HG03064 (cell line): Measurements from ENCODE around the gene ST8SIA1.

ENCODE experiments used
- ATAC-seq: cut with Tn5 transposase; IDR thresholded peaks from one replicate; pipeline ENCODE4 v1.9.1; 2021; ENCODE audit warnings: low read depth; ENCODE audit not compliant: unreplicated experiment

The ST8SIA1 gene

GRCh38 chr12:22332202-22332601 is 2.3 kb downstream of the ST8SIA1 start:
- ATAC-seq, result no peak

DNA sequence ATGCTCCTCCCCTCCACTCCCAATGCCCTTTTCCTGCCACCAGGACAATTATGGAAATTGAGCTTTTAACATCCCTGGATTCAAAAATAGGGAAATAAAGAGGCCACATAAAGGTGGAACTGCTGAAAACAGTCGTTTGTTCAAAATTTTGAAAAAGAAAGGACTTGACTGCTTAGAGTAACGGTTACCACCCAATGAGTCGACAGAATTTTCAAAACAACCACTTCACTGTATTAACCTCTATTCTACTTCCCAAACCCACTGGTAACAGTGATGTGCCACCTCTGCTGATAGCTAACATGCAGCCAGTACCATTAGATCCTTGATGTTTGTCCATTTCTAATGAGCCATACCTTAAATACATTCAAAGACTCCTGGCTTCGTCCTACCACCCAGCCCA is 4.9 kb downstream of the ST8SIA1 start:
- ATAC-seq, result no peak

DNA sequence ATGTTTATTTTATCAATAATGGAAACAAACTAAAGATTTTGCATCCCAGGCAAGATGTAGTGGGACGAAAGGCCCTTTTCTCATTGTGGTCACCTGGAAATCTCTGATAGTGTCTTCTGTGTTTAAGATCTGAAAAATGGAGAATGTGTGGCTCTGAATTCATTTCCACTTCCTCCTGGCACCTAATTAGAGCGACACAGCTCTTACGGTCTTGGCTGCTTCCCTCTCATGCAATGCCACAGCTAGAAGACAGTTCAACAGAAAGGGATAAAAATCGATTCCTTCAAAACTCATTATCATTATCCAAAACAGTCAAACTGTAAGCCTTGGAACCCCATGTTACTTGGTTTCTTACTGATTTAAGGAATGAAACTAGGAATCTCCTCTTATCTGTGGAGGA is 9.3 kb downstream of the ST8SIA1 start:
- ATAC-seq, result no peak

GRCh38 chr12:22322091-22322490 is 12.4 kb downstream of the ST8SIA1 start:
- ATAC-seq, result no peak

- ATAC-seq, result no peak
Measured at GRCh38 chr12:22321638-22322037, 12.9 kb downstream of the ST8SIA1 start.

- ATAC-seq, result no peak
Measured at GRCh38 chr12:22321018-22321605, 13.4 kb downstream of the ST8SIA1 start.

- ATAC-seq, result no peak
Measured at GRCh38 chr12:22318108-22318737, 16.3 kb downstream of the ST8SIA1 start.

GRCh38 chr12:22313963-22314330 is 20.6 kb downstream of the ST8SIA1 start:
- ATAC-seq, result no peak

DNA sequence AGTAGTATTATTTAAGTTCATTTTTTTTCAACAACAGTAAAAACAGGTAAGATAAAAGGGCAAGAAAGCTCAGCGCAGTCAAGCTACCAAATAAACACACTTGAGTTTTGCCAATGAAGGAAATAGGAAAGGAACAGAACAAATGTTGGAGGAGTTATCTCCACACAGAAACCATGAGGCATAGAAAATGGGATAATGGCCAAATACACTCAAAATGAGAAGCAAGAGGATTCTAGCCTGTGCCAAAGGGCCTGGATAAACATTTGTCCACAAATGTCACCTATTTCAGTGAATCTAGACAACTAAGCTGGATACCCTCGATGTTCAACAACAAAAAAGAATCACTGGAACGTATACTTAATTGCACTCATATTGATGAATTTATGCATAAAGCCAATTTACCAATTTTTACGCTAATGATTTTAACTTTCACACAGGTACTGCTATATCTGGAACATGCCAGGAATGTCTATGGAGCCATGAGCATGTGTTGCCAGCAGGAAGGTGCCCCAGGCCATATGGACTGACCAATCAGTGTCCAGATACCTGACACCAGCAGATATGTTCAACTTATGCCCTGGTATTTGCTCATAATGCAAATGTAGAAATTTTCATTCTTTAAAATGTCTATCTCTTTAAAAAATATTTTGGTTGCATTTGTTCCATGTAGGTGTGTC is 21.1 kb downstream of the ST8SIA1 start:
- ATAC-seq, result no peak

GRCh38 chr12:22312336-22312735 is 22.2 kb downstream of the ST8SIA1 start:
- no peak for ATAC-seq

DNA sequence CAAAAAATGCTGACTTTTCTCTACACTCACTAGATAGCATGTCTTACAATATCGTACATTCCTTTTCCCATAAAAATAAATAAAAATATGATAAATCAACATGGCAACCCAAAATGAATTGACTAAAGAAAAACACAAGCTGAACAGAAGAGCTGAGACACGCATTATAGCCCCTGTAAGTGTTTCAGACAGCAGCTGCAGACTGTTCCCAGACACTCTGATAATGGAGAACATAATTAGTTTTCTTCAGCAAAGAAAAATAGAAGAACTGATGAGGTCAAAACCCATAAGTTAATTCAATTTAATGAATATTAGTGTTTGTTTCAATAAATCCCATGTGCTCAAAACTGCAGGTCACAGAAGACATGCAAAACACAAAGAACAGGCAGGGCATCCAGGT is 23.8 kb downstream of the ST8SIA1 start:
- no peak for ATAC-seq

- ATAC-seq, result no peak
Measured at GRCh38 chr12:22310275-22310674, 24.2 kb downstream of the ST8SIA1 start.

DNA sequence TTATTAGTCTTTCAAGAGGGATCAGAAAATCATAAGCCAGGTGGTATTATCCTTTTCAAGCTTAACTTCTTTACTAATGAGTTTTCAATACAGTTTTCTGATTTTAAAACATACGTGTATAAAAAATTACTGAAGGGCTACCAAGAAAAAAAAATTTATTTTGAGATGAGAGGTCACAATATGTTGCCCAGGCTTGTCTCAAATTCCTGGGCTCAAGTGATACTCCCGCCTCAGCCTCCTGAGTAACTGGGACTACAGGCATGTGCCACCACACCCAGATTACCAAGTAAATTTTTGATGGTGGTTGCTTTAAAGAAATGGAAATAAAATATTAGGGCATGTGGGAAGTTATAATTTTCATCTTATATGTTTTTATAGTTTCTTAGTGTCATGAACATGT is 26.7 kb downstream of the ST8SIA1 start:
- no peak for ATAC-seq

- ATAC-seq, result no peak
Measured at GRCh38 chr12:22306311-22306710, 28.2 kb downstream of the ST8SIA1 start.

- no peak for ATAC-seq
Measured at GRCh38 chr12:22304341-22304740, 30.2 kb downstream of the ST8SIA1 start.

DNA sequence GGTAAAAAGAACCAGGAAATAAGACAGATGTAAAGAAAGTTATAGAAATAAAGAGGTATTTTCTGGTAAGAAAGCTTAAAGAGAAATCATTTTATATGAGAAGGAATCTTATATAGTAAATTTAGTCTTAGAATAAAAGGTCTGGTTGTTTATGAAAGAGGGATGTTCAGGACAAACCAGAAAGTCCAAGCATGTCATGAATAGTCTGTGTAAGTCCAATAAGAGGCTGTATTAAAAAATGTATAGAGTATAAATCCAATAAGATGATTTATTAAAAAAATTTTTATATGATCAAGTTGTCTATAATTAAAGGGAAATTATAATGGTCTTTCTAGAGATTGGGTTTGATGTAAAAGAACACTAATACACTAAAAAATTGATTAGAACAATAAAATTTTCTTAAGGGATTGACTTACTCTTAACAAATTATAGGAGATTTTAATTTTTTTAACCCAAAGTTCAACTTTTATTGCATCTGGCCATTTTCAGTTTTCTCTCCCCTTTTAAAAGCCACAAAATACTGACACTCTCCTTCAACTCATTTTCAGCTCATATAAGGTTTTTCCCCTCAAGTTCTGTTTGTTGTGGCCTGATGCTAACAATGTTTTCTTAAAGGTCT is 35.1 kb downstream of the ST8SIA1 start:
- ATAC-seq, result no peak

- ATAC-seq, result no peak
Measured at GRCh38 chr12:22289250-22289649, 45.3 kb downstream of the ST8SIA1 start.

GRCh38 chr12:22287776-22288621 is 46.5 kb downstream of the ST8SIA1 start:
- no peak for ATAC-seq

GRCh38 chr12:22287101-22287500 is 47.4 kb downstream of the ST8SIA1 start:
- ATAC-seq, result no peak

- ATAC-seq, result no peak
Measured at GRCh38 chr12:22286569-22286968, 47.9 kb downstream of the ST8SIA1 start.

DNA sequence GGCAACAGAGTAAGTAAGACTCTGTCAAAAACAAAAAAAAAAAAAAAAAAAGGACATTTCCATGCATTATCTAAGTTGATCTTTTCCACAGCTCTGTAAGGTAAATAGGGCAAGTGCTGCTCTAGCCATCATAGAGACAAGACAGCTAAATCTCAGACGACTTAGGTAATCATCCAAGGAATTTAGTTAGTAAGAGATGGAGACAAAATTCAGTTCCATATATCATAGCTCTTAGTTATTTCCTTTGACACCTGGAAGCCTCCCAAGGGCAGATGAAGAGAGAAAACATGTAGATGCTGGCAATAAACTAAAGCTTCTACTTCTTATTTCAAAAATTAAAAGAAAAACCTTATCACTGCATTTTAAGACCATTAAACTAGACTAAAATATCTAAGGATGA is 48.7 kb downstream of the ST8SIA1 start:
- no peak for ATAC-seq
